Measurements from ENCODE around the gene APBB1IP.
"Not testable (repeated sequence)": the region's sequence is repeated elsewhere in the genome, so short reads cannot be mapped to it uniquely, and the experiment has no call there.

Gene APBB1IP

DNA sequence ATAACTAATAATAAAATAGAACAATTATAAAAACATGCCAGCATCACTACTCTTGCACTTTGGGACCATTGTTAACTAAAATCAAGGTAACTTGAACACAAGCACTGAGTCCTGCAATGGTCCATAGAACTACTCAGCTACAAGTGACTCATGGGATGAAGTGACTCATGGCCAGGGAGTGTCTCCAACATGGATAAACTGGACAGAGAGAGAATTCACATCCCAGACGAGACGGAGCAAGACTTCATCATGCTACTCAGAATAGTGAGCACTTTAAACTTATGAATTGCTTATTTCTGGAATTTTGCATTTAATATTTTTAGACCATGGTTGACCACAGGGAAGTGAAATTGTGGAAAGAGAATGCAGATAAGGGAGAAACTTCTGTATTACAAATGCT is 165.1 kb downstream of the APBB1IP start:
- H3K27ac ChIP-seq (ENCODE audit: low read depth, low read length); H3K36me3 ChIP-seq (ENCODE audit: control insufficient read depth, insufficient read depth, low read length); H3K4me3 ChIP-seq (ENCODE audit: low read depth, low read length); H3K27me3 ChIP-seq (ENCODE audit: control insufficient read depth, insufficient read depth, low read length); H3K9me3 ChIP-seq (ENCODE audit: control insufficient read depth, insufficient read depth, low read depth, low read length); H3K4me1 ChIP-seq (ENCODE audit: control insufficient read depth, insufficient read depth, low read length); H3K9ac ChIP-seq (ENCODE audit: low read length): not testable (repeated sequence)

DNA sequence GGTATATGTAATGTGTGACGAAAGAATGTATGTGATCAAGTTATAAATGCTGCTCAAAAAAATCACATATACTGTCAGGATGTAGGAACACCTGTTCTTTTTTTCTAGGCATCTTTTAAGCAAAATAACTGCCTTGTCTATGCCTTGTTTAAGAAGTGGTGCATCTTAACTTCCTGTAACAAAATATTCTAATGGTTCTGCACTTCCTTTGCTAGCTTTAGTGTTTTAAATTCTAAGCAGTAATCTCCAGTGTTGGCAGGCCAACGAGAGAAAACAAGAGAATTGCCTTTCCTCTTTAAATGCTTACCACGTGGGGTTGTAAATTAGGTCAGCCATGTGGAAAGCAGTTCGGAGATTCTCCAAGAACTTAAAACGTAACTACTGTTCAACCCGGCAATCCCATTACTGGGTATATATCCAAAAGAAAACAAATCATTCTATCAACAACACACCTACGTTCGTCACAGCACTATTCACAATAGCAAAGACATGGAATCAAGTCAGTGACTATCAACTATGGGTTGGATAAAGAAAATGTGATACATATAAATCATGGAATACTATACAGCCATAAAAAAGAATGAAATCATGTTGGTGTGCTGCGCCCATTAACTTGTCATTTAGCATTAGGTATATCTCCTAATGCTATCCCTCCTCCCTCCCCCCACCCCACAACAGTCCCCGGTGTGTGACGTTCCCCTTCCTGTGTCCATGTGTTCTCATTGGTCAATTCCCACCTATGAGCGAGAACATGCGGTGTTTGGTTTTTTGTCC is 166.4 kb downstream of the APBB1IP start:
- H3K9me3 ChIP-seq (ENCODE audit: control insufficient read depth, insufficient read depth, low read depth, low read length); H3K36me3 ChIP-seq (ENCODE audit: control insufficient read depth, insufficient read depth, low read length); H3K27me3 ChIP-seq (ENCODE audit: control insufficient read depth, insufficient read depth, low read length); H3K27ac ChIP-seq (ENCODE audit: low read depth, low read length); H3K4me1 ChIP-seq (ENCODE audit: control insufficient read depth, insufficient read depth, low read length); H3K9ac ChIP-seq (ENCODE audit: low read length); H3K4me3 ChIP-seq (ENCODE audit: low read depth, low read length): not testable (repeated sequence)

DNA sequence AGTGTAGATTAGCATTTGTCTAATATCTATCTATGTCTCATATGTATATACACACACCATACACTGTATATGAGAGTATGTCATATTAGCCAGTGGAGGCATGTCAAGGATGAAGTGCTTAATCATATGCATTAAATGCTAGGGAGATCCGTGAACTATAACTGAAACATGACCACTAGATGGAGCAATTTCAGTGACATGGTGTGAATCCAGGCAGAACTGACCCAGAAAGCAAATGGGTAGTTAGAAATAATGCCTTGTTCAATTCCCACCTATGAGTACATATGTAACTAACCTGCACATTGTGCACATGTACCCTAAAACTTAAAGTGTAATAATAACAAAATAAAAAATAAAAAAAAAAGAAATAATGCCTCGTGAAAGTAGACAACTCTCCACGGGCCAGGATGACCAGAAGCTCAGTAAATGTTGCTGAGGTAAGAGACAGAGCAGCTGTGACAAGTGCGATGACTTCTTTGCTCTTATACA is 168.3 kb downstream of the APBB1IP start:
- not testable (repeated sequence) for H3K27me3 ChIP-seq (ENCODE audit: control insufficient read depth, insufficient read depth, low read length); H3K36me3 ChIP-seq (ENCODE audit: control insufficient read depth, insufficient read depth, low read length); H3K4me3 ChIP-seq (ENCODE audit: low read depth, low read length); H3K9ac ChIP-seq (ENCODE audit: low read length); H3K27ac ChIP-seq (ENCODE audit: low read depth, low read length); H3K9me3 ChIP-seq (ENCODE audit: control insufficient read depth, insufficient read depth, low read depth, low read length); H3K4me1 ChIP-seq (ENCODE audit: control insufficient read depth, insufficient read depth, low read length)

DNA sequence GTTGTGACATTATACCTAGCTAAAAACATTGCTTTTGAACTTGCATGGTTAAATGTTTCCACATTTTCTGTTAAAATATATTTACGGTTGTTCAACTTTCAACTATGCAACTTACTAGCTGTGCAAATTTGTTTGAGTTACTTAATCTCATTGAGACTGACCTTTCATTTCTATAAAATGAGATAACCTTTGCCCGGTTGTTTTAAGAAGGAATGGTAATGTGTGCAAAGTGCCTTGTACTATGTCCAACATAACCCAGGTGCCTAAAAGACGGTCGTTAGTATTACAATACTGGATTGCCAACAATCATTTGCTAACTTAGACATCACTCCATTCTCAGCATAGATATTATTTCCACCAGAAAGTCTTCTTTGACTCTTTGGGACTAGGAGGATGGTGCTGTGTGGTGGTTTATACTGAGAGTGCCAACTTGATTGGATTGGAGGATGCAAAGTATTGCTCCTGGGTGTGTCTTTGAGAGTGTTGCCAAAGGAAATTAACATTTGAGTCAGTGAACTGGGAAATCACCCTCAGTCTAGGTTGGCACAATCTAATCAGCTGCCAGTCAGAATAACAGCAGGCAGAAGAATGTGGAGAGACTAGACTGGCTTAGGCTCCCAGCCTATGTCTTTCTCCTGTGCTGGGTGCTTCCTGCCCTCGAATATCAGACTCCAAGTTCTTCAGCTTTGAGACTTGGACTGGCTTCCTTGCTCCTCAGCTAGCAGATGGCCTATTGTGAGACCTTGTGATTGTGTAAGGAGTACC is 174.2 kb downstream of the APBB1IP start:
- no peak overlapping the region for H3K27ac ChIP-seq (ENCODE audit: low read depth, low read length)
- H3K36me3 ChIP-seq (ENCODE audit: control insufficient read depth, insufficient read depth, low read length): no peaks in the 10 kb centered on the region
- H3K9me3 ChIP-seq (ENCODE audit: control insufficient read depth, insufficient read depth, low read depth, low read length): no peaks in the 10 kb centered on the region
- no peak overlapping the region for H3K4me3 ChIP-seq (ENCODE audit: low read depth, low read length)
- no peaks in the 10 kb centered on the region for H3K4me1 ChIP-seq (ENCODE audit: control insufficient read depth, insufficient read depth, low read length)
- no peak overlapping the region for H3K9ac ChIP-seq (ENCODE audit: low read length)
- H3K27me3 ChIP-seq (ENCODE audit: control insufficient read depth, insufficient read depth, low read length): no peaks in the 10 kb centered on the region

Measured in HUES6 (cell line).